GM21619 (cell line): ENCODE measurements around the gene CCL25.
"Not testable (repeated sequence)": the region's sequence is repeated elsewhere in the genome, so short reads cannot be mapped to it uniquely, and the experiment has no call there.

Experiments
- ATAC-seq: cut with Tn5 transposase; IDR thresholded peaks from one replicate; pipeline ENCODE4 v1.9.1; 2021; ENCODE audit not compliant: unreplicated experiment

CCL25 gene

DNA sequence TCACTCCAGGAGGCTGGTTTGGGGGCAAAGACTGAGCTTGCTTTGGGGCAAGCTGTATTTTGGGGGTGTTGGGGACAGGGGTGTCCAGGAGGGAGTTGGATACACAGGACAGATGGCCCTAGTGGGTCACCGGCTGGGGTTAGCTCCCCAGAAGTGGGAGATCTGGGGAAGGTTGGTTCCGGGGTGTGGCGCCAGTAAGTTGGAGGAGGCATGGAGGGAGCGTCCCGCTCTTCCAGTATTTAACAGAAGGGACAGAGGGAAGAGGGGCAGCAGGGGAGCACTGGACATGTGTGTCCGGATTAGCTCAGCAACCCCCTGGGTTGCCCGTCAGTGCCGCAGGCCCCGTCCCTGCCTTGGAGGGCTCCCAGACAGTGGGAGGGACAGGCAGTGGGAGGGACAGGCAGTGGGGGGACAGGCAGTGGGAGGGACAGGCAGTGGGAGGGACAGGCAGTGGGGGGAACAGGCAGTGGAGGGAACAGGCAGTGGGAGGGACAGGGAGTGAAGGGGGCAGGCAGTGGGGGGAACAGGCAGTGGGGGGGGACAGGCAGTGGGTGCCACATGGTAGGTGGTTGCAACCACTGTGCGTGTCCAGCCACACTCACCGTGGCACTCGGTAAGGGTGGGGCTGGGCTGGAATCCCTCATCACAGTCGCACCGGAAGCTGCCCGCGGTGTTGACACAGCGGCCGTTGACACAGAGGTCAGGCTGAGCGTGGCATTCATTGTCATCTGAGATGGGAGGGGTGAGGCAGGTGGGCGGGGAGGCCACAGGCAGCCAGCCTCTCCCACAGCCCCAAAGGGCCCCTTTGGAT lies 33.2 kb downstream of the CCL25 start:
- no peak for ATAC-seq

DNA sequence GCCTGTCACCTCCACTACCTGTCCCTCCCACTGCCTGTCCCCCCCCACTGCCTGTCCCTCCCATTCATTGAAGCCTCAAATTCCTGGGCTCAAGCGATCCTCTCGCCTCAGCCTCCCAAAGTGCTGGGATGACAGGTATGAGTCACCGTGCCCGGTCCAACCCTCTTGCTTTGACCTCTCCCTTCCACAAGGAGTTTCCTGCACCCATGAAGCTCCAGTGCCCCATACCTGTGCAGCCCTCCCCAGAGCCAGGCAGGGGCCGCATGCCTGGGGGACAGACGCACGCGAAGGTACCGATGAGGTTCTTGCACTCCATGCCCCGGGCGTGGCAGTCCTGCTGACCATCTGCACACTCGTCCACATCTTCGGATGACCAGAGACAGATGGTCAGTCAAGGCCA lies 34.3 kb downstream of the CCL25 start:
- ATAC-seq, result no peak

DNA sequence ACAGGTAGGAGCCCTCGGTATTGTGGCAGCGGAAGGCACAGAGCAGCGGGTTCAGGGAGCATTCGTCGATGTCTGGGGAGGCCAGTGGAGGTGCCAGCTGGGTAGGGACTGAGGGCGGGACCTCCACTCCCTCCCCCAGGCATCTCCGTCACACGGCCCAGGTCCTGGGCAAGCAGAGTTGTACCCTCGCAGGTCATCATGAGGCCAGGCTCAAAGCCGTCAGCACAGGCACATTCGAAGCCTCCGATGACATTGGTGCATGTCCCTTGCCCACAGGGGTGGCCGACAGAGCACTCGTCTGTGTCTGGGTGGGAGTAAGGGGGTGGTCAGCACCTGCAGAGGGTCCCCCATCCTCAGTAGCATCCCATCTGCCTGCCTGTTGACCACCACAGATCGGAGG lies 35.3 kb downstream of the CCL25 start:
- no peak for ATAC-seq

DNA sequence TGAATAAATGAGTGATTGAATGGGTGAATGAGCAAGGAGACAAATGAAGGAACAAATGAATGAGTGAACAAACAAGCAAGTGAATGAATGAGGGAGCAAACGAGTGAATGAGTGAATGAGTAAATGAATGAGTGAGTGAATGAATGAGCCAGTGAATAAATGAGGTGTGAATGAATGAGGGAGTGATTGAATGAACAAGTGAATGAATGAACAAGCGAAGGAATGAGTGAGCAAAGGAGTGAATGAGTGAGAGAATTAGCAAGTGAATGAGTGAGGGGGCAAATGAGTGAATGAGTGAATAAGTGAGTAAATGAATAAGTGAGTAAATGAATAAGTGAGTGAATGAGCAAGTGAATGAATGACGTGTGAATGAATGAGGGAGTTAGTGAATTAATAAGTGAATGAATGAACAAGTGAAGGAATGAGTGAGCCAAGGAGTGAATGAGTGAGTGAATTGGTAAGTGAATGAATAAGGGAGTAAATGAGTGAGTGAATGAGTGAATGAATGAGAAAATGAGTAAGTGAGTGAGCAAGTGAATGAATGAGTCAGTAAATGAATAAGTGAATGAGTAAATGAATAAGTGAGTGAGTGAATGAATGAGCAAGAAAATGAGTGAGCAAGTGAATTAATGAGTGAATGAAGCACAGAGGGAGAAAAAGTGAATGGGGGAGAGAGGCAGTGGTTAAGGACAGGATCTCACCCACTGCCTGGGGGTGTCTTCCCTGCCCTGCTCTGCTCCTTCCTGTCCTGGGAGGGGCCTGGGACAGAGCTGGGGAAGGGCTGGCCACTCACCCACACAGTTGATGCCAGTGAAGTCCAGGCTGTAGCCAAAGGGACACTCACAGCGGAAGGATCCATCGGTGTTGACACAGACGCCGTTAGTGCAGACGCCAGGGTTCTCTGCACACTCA lies 36.4 kb downstream of the CCL25 start:
- no peak for ATAC-seq

DNA sequence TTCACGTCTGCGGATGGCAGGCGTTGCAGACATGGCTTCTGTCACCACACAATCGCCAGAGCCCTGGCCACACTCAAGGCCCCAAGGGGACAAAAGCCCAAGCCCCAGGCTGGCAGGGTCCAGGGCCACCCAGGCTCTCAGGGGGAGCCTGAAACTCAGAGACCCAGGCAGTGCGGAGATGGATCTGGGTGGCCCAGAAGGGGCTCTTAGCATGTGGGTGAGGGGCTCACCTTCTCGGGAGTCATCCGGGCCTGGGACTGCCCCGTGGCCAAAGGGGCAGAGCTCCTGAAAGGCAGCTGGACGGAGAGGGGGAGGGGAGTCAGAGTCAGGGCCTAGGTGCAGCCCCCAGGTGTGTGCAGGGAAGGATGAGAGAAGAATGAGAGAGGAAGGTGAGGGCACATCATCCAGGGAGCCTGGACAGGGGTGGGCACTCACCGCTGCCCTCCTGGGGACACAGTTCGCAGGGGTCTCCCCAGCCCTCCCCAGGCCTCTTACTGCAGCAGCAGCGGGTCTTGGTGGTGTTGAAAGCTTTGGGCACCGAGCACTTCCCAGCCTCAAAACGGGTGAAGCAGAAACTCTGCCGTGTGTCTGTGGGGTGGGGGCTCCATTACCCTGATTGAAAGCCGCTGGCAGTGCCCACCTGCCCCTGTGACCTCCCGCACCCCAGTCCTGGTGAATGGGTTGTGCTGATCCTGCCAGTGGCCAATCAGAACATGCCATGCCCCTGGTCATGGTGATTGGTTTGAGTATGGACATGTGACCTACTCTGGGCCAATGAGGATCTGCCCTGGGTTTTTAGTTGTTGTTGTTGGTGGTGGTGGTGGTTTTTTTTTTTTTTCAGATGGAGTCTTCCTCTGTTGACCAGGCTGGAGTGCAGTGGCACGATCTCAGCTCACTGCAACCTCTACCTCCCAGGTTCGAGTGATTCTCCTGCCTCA lies 37.4 kb downstream of the CCL25 start:
- no peak for ATAC-seq

DNA sequence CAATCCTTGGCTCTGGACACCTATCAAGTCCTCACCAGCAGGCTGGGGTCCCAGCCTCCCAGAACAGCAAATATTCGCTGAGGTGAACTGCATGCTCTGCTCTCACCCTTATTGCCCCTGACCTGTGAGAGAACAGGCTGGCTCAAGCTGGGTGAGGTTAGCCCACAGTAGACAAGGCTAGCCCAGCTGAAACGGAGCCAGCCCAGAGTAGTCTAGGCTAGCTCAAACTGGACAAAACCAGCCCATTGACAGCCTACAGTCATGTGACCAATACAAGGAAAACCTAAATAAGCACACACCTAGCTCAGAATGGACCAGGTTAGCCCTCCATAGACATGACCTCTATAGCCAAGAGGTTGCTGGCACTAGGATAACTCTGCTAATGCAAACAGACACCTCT lies 38.4 kb downstream of the CCL25 start:
- ATAC-seq, result no peak

DNA sequence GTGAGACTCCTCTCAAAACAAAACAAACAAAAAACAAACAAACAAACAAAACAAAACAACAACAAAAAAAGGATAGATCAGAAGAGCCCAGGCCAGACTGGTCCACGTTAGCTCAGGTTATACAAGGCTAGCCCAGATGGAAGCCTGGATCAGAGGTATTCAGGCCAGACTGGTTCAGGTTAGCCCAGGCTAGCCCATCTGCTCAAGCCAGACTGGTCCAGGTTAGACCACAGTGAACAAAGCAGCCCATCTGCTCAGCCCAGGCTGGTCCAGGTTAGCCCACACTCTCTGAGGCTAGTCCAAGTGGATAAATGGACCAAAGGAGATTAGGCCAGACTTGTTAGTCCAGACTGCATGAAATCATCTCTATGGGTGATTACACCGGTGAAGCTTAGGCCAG lies 41.2 kb downstream of the CCL25 start:
- no peak for ATAC-seq

DNA sequence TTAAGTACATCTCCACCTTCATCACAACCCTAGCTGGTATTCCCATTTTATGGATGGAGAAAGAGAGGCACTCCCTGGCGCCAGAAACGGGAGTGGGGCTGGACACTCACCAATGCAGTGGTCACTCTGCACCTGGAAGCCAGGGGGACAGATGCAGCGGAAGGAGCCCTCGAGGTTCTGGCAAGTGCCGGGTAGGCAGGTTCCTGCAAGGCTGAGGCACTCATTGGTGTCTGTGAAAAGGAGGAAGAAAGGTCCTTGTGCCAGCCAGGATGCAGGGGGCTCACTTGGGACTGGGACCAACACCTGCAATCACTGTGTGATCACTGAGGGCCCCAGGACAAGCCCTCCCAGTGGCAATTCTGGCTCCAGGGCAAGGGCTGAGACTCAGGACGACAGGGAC lies 41.8 kb downstream of the CCL25 start:
- no peak for ATAC-seq

DNA sequence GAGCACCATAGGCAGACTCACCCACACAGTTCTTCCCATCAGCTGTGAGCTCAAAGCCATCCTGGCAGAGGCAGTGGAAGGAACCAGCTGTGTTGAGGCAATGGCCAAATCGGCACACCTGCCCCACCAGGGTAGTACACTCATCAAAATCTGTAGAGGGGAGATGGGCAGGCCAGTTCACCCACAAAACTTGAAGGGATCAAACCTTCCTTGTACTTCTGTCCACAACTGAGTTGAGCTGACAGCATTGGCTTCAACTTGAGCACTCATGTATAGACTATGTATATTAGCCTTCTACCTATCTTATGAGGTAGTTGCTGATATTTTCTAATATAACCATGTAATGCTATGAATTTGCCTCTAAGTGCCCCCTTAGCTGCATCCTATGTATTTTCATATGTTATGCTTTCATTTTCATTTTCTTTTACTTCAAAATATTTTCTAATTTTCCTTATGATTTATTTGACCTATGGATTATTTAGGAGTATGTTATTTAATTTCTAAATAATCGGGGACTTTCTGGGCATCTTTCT lies 42.9 kb downstream of the CCL25 start:
- no peak for ATAC-seq

DNA sequence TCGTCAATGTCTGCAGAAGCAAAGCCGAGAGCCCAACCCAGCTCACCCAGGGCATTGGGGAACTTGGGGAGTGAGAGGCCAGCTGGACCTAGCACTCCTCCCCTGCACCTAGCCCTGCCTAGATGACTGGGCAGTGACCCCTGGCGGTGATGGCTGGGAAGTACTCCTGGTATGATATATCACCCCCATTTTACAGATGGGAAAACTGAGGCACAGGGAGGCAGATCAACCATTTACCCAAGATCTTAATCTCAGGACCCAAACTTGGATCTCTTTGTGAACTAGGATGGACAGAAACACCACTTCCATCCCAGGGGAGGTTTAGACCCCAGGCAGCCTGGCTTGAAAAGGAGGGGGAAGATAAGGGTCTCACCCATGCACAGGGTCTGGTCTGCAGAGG lies 43.5 kb downstream of the CCL25 start:
- ATAC-seq, result no peak

DNA sequence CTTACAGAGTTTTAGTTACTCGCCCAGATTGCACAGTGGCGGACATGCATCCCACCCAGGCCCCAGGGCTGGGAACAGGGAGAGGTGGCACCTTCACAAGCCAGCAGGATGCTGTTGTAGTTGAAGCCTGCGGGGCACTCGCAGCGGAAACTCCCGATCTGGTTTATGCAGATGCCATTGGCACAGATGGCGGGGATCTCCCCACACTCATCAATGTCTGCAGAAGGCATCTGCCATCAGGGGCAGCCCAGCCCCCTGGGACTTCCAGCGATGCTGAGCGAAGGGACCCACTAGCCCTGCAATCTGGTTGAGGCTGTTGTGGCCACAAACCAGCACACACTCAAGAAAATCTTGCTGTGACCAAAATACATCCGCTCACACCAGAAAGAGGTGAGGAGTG lies 44.6 kb downstream of the CCL25 start:
- no peak for ATAC-seq

DNA sequence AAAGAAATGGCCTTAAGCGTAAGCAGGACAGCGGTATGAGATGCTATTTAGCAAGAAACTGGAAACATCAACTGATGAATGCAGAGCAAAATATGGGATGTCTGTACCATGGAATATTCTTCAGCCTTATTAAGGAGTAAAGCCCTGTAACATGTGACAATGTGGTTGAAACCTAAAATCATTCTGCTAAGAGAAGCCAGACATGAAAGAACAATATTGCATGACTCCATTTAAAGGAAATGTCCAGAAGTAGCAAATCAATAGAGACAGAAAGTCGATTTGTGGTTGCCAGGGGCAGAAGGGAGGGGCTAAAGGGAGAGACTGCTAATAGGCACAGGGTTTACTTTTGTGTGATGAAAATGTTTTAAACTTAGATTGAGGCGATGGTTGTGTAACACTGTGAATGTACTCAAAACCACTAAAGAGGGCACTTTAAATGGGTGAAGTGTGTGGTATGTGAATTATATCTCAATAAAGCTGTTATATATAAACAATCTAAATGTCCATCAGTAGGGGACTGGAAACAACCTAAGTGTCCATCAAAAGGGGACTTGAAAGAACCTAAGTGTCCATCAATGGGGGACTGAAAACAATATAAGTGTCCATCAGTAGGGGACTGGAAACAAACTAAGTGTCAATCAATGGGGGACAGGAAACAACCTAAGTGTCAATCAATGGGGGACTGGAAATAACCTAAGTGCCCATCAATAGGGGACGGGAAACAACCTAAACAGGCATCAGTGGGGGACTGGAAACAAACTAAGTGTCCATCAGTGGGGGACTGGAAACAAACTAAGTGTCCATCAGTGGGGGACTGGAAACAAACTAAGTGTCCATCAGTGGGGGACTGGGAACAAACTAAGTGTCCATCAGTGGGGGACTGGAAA lies 45.4 kb downstream of the CCL25 start:
- ATAC-seq, result no peak

DNA sequence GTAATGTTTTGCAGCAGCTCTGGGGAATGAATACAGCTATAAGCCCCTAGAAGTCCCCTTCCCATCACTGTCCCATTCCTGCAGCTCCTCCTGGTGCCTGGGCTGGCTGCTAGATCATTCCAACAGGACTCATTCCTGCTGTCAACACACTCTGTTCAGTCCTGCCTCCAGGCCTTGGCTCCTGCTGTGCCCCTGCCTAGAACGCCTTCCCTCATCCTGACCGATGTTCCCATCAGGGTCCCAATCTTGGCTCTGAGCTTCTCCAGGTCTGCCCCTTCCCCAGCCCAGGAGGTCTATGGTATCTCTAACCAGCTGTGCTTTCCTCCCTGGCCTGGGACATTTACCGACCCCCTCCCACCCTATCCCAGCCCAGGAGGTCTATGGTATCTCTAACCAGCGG lies 48.8 kb downstream of the CCL25 start:
- no peak for ATAC-seq

DNA sequence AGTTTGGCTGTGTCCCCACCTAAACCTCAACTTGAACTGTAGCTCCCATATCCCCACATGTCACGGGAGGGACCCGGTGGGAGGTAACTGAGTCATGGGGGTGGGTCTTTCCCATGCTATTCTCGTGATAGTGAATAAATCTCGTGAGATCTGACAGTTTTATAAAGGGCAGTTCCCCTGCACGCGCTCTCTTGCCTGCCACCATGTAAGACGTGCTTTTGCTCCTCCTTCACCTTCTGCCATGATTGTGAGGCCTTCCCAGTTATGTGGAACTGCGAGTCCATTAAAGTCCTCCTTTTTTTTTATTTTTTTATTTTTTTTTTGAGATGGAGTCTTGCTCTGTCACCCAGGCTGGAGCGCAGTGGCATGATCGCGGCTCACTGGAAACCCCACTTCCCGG lies 49.4 kb downstream of the CCL25 start:
- not testable (repeated sequence) for ATAC-seq

DNA sequence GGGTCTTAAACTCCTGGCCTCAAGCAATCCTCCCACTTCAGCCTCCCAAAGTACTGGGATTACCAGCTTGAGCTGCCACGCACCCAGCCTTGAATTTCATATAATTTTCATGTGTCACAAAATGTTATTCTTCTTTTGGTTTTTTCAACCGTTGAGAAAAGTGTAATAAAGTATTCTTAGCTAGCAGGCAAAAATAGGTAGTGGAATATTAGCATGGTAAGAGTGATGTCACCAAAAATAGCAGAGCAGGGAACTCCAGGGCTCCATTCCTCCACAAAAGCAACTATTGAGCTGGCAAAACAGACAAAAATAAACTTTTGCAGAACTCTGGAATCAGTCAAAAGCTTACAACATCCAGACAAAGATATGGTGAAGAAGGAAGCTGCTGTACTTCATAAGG lies 52.9 kb downstream of the CCL25 start:
- ATAC-seq, result no peak

DNA sequence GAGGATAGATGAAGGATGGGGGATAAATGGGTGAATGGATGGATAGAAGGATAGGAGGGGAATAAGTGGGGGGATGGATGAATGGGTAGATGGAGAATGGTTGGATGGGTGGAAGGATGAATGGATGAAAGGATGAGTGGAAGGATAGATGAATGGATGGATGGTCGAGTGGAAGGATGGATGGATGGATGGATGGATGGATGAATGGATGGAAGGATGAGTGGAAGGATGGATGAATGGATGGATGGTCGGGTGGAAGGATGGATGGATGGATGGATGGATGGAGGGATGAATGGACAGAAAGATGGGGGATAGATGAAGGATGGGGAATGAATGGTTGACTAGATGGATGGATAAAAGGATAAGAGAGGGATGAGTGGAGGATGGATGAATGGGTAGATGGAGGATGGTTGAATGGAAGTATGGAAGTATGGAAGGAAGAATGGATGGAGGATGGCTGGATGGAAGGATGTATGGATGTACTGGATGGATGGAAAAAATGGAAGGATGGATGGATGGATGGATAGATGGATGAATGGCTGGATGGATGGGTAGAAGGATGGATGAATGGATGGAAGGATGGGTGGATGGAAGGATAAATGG lies 54.8 kb downstream of the CCL25 start:
- no peak for ATAC-seq

DNA sequence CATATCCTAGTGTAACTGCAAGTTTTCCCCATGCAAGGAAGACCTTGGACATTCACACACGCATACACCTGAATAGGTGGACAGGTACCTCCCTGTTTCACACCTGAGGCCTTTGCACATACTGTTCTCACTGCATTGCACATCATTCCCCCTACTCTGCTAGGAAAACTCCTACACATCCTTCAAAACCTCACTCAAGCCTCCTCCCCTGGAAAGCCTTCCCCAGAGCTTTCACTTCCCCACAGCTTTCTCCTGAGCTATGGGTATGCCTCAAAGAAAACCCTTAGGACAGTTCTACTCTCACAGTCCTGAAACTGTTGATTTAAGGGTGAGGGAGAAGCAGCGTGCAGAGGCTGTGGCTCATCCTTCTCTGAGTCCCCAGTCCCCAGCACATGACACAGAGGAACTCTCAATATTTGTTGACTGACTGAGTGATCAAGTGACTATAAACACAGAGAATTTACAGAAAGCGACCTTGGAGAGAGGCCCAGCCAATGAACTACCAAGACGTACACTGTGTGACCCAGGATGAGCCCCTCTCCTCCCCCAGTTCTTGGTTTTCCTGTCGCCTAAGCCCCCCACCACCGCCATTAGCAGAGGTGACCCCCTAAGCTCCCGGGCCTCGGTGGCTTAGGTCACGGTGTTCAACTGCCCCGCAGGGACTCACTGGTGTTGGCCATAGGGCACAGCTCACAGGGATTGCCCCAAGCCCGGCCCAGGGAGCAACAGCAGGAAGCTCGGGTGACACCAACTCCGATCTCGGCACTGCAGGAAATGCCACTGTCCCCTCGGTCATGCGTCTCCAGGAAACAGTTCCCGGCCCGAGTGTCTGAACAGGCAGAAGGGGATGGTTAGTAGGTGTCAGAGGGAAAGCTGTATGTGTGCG lies 56.2 kb downstream of the CCL25 start:
- ATAC-seq, result no peak

DNA sequence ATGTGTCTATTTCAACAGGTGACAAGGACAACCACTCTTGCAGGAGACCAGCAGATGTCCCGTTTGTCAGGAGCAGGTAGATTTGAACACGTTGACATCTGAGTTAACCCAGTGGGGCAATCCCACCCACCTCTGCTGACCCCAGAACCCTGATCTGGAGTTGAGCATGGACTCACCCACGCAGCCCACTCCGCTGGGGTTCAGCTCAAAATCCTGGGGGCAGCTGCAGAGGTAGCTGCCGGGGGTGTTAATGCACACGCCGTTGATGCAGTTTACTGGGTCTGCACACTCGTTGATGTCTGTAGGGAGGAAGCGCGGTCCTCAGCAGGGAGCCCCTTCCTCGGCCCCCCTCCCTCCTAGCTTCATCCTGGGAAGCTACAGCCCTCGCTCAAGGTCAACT lies 56.9 kb downstream of the CCL25 start:
- ATAC-seq, result no peak
